GM10248 (cell line): Measurements from ENCODE around the gene CDKAL1.

Experiments
- CTCF ChIA-PET: fragments of 300-600 bp; sonication (Branson Sonifier 250); formaldehyde crosslinking; extraction: SDS; loops from one replicate; lab custom pipeline; 2021; ENCODE audit warnings: antibody characterized with exemption; lab: Yijun Ruan, JAX
- POLR2A ChIA-PET: fragments of 350-650 bp; sonication (Branson Sonifier 250); formaldehyde crosslinking; extraction: SDS; loops from one replicate; lab custom pipeline; 2020; ENCODE audit warnings: antibody characterized with exemption; lab: Yijun Ruan, JAX
- DNase-seq: peaks from one replicate; pipeline ENCODE4 v3.0.0; 2012; ENCODE audit errors: extremely low spot score
- CTCF ChIP-seq: IDR thresholded peaks from 2 replicates; pipeline ENCODE4 v1.5.1; 2012; ENCODE audit warnings: mild to moderate bottlenecking, low read depth; ENCODE audit errors: extremely low read depth, missing control alignments, control extremely low read depth

Gene CDKAL1

GRCh38 chr6:20811109-20811761, 277.0 kb downstream of the CDKAL1 start:
- POLR2A ChIA-PET, result no interaction called here
- no peak for TF ChIP-seq CTCF
- CTCF ChIA-PET, result no interaction called here
- no peak for DNase-seq

DNA sequence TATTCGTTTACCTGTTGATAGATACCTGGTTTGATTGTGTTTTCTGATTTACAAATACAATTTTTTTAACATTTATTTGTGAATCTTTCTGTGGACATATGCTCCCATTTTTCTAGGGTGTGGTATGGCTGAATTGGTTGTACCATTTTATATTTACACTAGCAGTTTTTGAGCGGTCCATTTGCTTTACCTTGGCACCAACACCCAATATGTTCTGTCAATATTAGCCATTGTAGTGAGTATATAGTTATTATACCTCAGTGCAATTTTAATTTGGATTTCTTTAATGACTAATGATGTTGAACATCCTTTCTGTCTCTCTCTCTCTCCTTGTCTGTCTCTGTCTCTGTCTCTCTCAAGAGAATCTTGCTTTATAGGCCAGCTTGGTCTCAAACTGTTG, 278.5 kb downstream of the CDKAL1 start:
- ChIA-PET CTCF (no interaction called here), POLR2A (no interaction called here)
- no peak for TF ChIP-seq CTCF

DNA sequence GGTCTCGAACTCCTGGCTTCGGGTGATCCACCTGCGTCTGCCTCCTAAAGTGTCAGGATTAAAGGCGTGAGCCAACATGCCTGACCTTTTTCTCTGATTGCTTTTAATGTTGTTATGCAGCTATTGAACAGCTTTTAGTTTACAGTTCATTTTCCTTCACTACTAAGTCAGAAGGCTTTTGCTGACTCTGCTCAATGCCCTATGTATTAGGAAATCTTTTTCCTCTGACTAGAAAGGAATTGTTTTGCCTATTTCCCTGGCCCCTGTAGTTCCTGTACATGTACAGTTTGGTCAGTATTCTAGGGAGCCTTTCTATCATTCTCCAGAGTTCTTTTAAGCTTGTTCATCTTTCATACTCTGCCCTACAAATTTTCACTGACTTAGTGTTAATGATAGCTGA, 280.2 kb downstream of the CDKAL1 start:
- ChIA-PET POLR2A (no interaction called here), CTCF (interaction anchor here (0.8 kb wide), 1 partner anchor 13 kb away, joined by 4 read pairs; no protein-coding TSS in a partner anchor)

More for the DNA sequence above, 278.5 kb downstream of the CDKAL1 start:
- DNase-seq, result no peak

DNA sequence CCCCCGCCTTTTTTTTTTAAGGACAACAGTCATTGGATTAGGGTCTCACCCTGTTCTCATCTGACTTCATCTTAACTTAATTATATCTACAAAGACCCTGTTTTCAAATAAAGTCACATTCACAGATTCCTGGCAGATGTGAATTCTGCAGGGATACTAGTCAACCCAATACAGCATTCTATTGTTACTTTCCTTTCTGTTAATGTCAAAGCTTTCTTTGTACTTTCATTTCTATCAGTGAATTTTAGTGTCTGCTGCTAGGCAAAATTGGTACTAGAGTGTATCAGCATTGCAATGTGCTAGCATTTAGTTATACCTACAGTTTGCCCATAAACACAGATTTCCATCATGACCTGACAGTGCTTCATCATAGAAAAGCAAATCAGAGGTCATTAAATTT, 281.9 kb downstream of the CDKAL1 start:
- no peak for TF ChIP-seq CTCF
- ChIA-PET CTCF (interaction anchor here (1.5 kb wide), 1 partner anchor 10 kb away, joined by 12 read pairs; no protein-coding TSS in a partner anchor), POLR2A (no interaction called here)
- DNase-seq, result no peak

More for the DNA sequence above, 280.2 kb downstream of the CDKAL1 start:
- DNase-seq, result no peak
- TF ChIP-seq CTCF, result no peak

- ChIA-PET CTCF (interaction anchor here (1.5 to 1.8 kb wide), 2 partner anchors 9 to 18 kb away, joined by 3 to 5 read pairs; no protein-coding TSS in a partner anchor), POLR2A (no interaction called here)
- TF ChIP-seq CTCF, result no peak
- no peak for DNase-seq
Observed at GRCh38 chr6:20817806-20818320, 283.6 kb downstream of the CDKAL1 start.

GRCh38 chr6:20819774-20820400, 285.6 kb downstream of the CDKAL1 start:
- ChIA-PET CTCF (no interaction called here), POLR2A (no interaction called here)
- no peak for TF ChIP-seq CTCF
- DNase-seq, result no peak
